DOHH2 (cell line): Measurements from ENCODE around the gene ORAI1.

Experiments
- H3F3A ChIP-seq: fragments of 200-600 bp; sonication (generic), shearing (Covaris generic); 2 replicates; pipeline ENCODE4 v1.6.0; 2016; ENCODE audit warnings: antibody characterized with exemption, mild to moderate bottlenecking; ENCODE audit not compliant: control insufficient read depth, insufficient read depth
- H3K27ac ChIP-seq: fragments of 200-600 bp; sonication (generic); 2 replicates; pipeline ENCODE4 v1.5.1; 2014; ENCODE audit warnings: low read depth, mild to moderate bottlenecking, low read length, moderate library complexity
- H3K27me3 ChIP-seq: fragments of 200-600 bp; sonication (generic); 2 replicates; pipeline ENCODE4 v1.6.1; 2014; ENCODE audit warnings: mild to moderate bottlenecking, low read length, mixed read lengths; ENCODE audit not compliant: control insufficient read depth
- H3K36me3 ChIP-seq: fragments of 200-600 bp; sonication (generic); 2 replicates; pipeline ENCODE4 v1.6.1; 2014; ENCODE audit warnings: mild to moderate bottlenecking, low read length, moderate library complexity, mixed read lengths; ENCODE audit not compliant: control insufficient read depth
- H3K4me1 ChIP-seq: fragments of 200-600 bp; sonication (generic); 2 replicates; pipeline ENCODE4 v1.6.1; 2014; ENCODE audit warnings: mild to moderate bottlenecking, low read length, mixed read lengths; ENCODE audit not compliant: control insufficient read depth
- H3K4me2 ChIP-seq: fragments of 200-600 bp; sonication (generic); 2 replicates; pipeline ENCODE4 v1.6.0; 2014; ENCODE audit warnings: mild to moderate bottlenecking, low read length, moderate library complexity
- H3K4me3 ChIP-seq: fragments of 200-600 bp; sonication (generic); 2 replicates; pipeline ENCODE4 v1.5.1; 2014; ENCODE audit warnings: mild to moderate bottlenecking, low read length, mixed read lengths
- H3K79me2 ChIP-seq: fragments of 200-600 bp; sonication (generic); 2 replicates; pipeline ENCODE4 v1.6.1; 2014; ENCODE audit warnings: mild to moderate bottlenecking, low read length, mixed read lengths; ENCODE audit not compliant: control insufficient read depth
- H3K9me2 ChIP-seq: fragments of 200-600 bp; sonication (generic); replicated peaks from 2 replicates; pipeline ENCODE4 v1.6.1; 2014; ENCODE audit warnings: mild to moderate bottlenecking, low read length, mixed read lengths; ENCODE audit not compliant: control insufficient read depth
- H3K9me3 ChIP-seq: fragments of 200-600 bp; sonication (generic); 2 replicates; pipeline ENCODE4 v1.6.1; 2014; ENCODE audit warnings: antibody characterized with exemption, low read length, mixed read lengths; ENCODE audit not compliant: control insufficient read depth, insufficient read depth
- H4K20me1 ChIP-seq: fragments of 200-600 bp; sonication (generic); 2 replicates; pipeline ENCODE4 v1.6.0; 2014; ENCODE audit warnings: low read depth, mild to moderate bottlenecking, antibody characterized with exemption, low read length, moderate library complexity; ENCODE audit not compliant: control insufficient read depth, insufficient read depth
- EZH2phosphoT487 ChIP-seq: fragments of 200-600 bp; sonication (generic); IDR thresholded peaks from 2 replicates; pipeline ENCODE4 v1.6.1; 2017; ENCODE audit warnings: borderline replicate concordance, mild to moderate bottlenecking, antibody characterized with exemption, low read length, moderate library complexity, mixed read lengths
- TF ChIP-seq, protein P1 (sequence below): fragments of 200-600 bp; sonication (generic); IDR thresholded peaks from one replicate; pipeline ENCODE4 v1.5.1; 2014; ENCODE audit warnings: antibody characterized with exemption, mild to moderate bottlenecking, low read depth, low read length; ENCODE audit not compliant: poor library complexity, severe bottlenecking

ORAI1 gene

GRCh38 chr12:121668750-121669520, 42.6 kb downstream of the ORAI1 start:
- Histone ChIP-seq H3K9me3 (no peaks in the 10 kb centered on the region), H3K27ac (no peak overlapping the region), H3K27me3 (no peaks in the 10 kb centered on the region), H3K4me2 (no peak overlapping the region), H3K4me1 (peaks cover 41% of the 10 kb centered on the region), H3K36me3 (peaks cover 27% of the 10 kb centered on the region), H3K79me2 (peaks cover 35% of the 10 kb centered on the region), H4K20me1 (no peaks in the 10 kb centered on the region; the same call in 1 of the 2 replicates), H3K4me3 (no peak overlapping the region), H3K9me2 (no peaks in the 10 kb centered on the region), H3F3A (peaks cover 20% of the 10 kb centered on the region; the same call in 1 of the 2 replicates)
- TF ChIP-seq EZH2phosphoT487 = no peak
- TF ChIP-seq, protein P1, sequence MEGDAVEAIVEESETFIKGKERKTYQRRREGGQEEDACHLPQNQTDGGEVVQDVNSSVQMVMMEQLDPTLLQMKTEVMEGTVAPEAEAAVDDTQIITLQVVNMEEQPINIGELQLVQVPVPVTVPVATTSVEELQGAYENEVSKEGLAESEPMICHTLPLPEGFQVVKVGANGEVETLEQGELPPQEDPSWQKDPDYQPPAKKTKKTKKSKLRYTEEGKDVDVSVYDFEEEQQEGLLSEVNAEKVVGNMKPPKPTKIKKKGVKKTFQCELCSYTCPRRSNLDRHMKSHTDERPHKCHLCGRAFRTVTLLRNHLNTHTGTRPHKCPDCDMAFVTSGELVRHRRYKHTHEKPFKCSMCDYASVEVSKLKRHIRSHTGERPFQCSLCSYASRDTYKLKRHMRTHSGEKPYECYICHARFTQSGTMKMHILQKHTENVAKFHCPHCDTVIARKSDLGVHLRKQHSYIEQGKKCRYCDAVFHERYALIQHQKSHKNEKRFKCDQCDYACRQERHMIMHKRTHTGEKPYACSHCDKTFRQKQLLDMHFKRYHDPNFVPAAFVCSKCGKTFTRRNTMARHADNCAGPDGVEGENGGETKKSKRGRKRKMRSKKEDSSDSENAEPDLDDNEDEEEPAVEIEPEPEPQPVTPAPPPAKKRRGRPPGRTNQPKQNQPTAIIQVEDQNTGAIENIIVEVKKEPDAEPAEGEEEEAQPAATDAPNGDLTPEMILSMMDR = peak; percentile 78

DNA sequence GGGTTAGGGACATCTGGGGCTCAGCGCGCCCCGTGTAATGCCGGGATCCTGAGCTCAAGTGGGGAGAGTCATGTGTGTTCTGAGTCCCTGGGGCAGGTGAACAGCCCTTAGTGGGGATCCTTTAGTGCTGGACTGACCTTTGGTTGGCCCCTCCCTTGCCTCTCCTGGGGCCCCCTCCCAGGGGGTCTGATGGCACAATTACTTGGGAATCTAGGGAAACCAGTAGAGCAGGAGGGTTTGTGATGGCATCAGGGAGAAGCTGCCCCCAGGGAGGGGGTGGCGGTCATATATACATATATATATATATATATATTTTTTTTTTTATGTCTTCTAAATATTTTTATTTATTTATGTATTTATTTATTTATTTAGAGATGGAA, 43.2 kb downstream of the ORAI1 start, which contains the start of gene MORN3:
MORN3 (minus strand) TSS at position 134 of the 380 bp plus-strand sequence. CDS start 171 bp downstream, outside the sequence.
- peaks cover 20% of the 10 kb centered on the region; the same call in 1 of the 2 replicates for H3F3A ChIP-seq
- H3K4me2 ChIP-seq = no peak within 1 kb of the TSS
- TF ChIP-seq, protein P1 = no peak
- no peak for TF ChIP-seq EZH2phosphoT487
- H3K4me3 ChIP-seq = no peak within 1 kb of the TSS
- no peaks in the 10 kb centered on the region for H3K27me3 ChIP-seq
- no peak within 1 kb of the TSS for H3K27ac ChIP-seq
- no peaks in the 10 kb centered on the region for H3K9me3 ChIP-seq
- H3K9me2 ChIP-seq = no peaks in the 10 kb centered on the region
- H3K36me3 ChIP-seq = peaks cover 23% of the 10 kb centered on the region
- H3K79me2 ChIP-seq = peaks cover 30% of the 10 kb centered on the region
- H3K4me1 ChIP-seq = peaks cover 41% of the 10 kb centered on the region
- H4K20me1 ChIP-seq = no peaks in the 10 kb centered on the region; the same call in 1 of the 2 replicates

GRCh38 chr12:121673013-121673511, 46.7 kb downstream of the ORAI1 start:
- peaks cover 21% of the 10 kb centered on the region for H3K4me1 ChIP-seq
- H3K4me2 ChIP-seq = peak overlapping the region; percentile 73
- peaks cover 9% of the 10 kb centered on the region for H3K79me2 ChIP-seq
- H3K9me3 ChIP-seq = no peaks in the 10 kb centered on the region
- H3K36me3 ChIP-seq = peaks cover 11% of the 10 kb centered on the region
- TF ChIP-seq EZH2phosphoT487 = no peak
- TF ChIP-seq, protein P1 = no peak
- peaks cover 14% of the 10 kb centered on the region; the same call in 1 of the 2 replicates for H3F3A ChIP-seq
- no peaks in the 10 kb centered on the region for H3K27me3 ChIP-seq
- H4K20me1 ChIP-seq = no peaks in the 10 kb centered on the region; the same call in 1 of the 2 replicates
- H3K9me2 ChIP-seq = no peaks in the 10 kb centered on the region
- H3K4me3 ChIP-seq = peak overlapping the region; percentile 65
- no peak overlapping the region for H3K27ac ChIP-seq
